ENCODE results near the gene ASTL.

DNA sequence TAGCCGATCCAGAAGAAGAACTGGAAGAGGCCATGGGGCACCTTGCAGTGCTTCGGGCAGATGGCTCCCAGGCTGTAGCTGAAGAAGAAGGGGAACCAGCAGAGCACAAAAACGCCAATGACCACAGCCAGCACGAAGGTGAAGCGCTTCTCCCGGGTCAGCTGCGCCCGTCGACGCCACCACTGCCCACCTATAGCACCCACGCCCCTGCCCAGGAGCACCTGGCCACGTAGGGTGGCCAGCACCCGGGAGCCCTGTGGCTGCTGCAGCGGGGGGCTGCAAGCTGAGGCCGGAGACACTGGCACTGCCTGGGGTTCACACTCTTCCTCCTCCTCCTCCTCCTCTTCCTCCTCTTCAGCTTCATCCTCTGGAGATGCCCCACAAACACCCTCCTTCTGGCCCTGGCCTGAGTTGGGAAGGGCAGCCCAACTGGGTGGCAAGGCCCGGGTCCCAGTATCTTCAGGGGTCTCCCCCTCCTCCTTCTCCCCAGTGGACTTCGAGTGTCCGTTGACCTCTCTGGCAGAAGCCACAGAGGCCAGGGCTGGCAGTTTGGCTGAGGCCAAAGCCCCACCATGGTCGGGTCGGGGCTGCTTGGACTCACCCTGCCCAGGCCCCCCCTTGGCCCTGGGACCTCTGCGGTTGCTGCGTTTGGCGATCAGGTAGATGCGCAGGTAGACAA lies 23.3 kb downstream of the ASTL start:
- TF ChIP-seq, protein P1, sequence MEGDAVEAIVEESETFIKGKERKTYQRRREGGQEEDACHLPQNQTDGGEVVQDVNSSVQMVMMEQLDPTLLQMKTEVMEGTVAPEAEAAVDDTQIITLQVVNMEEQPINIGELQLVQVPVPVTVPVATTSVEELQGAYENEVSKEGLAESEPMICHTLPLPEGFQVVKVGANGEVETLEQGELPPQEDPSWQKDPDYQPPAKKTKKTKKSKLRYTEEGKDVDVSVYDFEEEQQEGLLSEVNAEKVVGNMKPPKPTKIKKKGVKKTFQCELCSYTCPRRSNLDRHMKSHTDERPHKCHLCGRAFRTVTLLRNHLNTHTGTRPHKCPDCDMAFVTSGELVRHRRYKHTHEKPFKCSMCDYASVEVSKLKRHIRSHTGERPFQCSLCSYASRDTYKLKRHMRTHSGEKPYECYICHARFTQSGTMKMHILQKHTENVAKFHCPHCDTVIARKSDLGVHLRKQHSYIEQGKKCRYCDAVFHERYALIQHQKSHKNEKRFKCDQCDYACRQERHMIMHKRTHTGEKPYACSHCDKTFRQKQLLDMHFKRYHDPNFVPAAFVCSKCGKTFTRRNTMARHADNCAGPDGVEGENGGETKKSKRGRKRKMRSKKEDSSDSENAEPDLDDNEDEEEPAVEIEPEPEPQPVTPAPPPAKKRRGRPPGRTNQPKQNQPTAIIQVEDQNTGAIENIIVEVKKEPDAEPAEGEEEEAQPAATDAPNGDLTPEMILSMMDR (IDR thresholded peaks at IDR 0.05 in 4 of 5, conservative IDR thresholded peaks at IDR 0.05 in 1 of 5) = no peak
- no peak for TF ChIP-seq POLR2A (IDR thresholded peaks at IDR 0.05)

Measured in gastrocnemius medialis (tissue), 4 donors.